ENCODE data around the gene PIP4P1. TPM values are rescaled to one million over a fixed set of nuclear protein-coding genes. Genes with fewer than 3 reads are reported as not detected.

Gene PIP4P1
- total RNA-seq, 1 donor from 2014 or later = 44.3 TPM

DNA sequence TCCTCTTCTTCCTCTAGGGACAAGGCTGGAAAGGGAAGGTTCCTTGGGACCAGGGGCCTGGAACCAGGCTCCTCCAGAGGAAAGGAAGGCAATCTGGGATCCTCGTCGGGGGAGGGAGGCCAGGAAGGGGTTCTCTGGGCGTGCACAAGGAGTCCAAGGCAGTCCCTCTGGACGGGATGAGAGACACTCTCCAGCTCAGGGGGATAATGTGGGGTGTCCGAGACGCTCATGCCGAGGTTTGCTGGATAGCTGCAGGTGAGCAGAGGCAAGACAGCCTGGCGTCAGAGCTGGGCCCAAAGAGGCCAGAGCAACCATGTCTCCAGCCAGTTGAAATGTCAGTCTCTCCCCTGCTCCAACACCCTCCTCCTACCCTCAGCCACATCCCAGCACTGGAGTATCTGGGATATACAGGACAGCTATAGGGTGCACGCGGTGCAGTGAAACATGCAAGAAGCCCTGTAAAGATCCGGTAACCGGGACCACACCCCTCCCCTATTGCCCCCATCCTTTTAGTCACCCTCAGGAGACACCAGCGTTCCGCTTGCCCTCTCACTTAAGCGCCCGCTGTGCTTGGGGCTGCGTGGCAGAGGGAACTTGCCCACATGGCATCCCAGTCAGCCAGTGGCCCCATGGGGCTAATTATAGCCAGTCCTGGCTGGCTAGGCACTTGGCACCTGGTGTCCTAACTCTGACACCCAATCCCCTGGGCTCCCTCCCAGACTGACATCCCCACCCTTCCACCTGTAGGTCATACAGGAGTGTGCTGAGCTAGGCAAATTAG lies 25.5 kb downstream of the PIP4P1 start, which contains the start of gene KLHL33:
TSS of gene KLHL33 (minus strand) at position 585 of the 781 bp plus-strand sequence. CDS start at position 230, 355 bp downstream.
- DNase-seq (ENCODE audit: low spot score) = no peak

DNA sequence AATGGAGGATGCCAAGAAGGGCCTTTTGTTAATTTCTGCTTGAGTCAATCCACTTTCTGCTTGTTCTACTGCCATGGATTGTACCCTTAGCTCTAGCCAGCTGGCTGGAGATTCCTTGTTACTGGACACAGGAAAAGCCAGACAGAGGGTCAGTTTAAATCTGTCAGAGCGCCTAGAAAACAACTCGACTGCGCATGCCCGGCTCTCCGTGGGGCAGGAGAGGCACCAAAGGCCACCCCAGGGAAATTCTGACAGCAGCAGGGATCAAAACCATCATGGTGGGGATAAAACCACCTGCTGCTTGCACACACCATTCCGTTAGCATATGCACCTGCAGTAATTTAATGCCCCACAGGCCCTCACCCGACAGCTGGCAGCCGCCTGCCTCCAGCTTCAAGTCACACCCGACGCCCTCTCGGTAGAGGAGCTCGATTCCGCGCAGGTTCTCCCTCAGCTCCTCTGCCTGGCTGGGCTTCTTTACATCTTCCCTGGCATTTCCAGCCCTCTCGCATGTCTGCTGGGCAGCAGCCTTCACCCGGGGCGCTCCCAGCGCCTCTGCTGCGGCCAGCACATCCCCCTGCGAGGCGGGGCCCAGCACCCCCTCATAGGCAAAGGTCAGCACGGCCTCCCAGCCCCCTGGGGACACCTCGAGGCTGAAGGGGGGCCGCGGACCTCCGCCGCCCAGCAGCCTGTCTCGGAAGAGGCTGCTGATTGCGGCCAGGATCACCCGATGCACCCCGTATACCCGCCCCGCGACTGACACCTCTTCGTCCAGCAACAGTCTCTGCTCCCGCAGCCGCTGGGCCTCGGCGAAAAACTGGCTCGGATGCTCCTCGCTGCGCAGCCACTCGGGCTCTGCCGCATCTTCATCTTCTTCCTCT lies 26.3 kb downstream of the PIP4P1 start:
- DNase-seq (ENCODE audit: low spot score) = peak; percentile 43

DNA sequence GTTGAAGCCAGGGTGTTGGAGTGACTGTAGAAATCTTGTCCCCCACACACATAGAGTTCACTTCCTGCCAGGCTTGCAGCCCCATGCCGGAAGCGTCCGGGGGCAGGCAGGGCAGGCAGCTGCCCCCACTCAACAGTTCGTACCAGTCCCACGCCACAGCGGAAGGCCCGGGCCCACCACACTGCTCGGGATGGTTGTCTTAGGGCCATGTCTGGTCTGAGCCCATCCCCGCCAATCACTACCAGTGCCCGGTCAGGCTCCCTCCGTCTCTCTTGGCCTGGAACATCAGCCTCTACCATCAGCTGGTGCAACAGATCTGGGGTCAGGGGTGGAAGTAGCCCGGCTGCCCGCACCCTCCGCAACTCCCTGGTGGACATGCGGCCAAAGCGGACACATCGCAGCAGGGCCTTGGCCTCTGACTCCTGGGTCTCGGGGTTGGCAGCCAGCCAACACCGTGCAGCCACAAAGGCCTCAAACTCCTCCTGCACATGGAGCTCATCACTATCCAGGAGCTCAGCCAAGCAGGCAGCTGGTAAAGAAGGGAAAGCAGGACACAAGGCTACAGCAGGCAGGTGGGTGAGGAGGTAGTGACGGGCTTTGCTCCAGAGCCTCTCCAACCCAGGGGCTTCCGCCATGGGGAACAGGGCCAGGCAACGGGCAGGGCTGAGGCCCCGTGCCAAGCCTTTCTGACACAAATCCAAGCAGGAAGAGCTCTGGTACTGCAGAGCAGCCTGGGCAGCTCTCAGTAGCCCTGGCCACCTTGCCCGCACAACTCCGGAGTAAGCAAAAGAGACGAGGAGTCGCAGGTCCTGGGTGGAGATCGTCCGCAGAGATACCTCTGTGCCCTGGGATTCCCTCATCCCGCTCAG lies 31.2 kb downstream of the PIP4P1 start:
- DNase-seq (ENCODE audit: low spot score) = peak; percentile 62

DNA sequence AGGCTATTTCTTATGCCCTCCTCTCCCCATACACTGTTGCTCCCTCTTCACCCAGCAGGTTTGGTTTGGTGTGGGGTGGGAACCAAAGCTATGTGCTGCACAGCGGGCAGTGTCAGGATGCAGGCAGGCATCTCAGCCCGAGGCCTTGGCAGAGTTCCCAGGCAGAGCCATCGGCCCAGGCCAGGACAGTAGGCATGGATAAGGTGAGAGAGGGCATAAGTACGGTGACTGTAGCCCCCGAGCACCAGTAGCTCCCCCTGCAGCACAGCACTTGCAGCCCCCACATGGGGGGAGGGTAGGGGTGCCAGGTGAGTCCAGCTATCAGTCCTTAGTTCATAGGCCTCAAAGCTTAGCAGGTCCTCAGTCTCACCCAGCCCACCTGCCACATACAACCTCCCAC lies 32.4 kb downstream of the PIP4P1 start:
- DNase-seq (ENCODE audit: low spot score) = no peak

DNA sequence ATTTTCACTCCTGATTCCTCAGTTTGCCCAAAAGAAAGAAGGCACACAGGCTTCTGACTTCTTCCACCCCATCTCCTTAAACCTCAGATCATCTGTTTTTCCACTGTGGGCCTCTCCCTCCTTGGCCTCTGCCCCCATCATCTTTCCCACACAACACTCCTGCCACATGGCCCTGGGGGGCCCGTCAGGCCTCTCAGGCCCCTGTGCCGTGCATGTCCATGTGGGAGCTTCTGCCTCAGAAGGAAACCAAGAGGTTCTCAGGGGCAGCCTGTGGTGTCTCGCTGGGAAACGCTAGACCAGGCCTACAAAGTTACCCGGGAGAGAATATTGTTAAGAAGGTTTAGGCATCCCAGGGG lies 33.2 kb downstream of the PIP4P1 start:
- no peak for DNase-seq (ENCODE audit: low spot score)

DNA sequence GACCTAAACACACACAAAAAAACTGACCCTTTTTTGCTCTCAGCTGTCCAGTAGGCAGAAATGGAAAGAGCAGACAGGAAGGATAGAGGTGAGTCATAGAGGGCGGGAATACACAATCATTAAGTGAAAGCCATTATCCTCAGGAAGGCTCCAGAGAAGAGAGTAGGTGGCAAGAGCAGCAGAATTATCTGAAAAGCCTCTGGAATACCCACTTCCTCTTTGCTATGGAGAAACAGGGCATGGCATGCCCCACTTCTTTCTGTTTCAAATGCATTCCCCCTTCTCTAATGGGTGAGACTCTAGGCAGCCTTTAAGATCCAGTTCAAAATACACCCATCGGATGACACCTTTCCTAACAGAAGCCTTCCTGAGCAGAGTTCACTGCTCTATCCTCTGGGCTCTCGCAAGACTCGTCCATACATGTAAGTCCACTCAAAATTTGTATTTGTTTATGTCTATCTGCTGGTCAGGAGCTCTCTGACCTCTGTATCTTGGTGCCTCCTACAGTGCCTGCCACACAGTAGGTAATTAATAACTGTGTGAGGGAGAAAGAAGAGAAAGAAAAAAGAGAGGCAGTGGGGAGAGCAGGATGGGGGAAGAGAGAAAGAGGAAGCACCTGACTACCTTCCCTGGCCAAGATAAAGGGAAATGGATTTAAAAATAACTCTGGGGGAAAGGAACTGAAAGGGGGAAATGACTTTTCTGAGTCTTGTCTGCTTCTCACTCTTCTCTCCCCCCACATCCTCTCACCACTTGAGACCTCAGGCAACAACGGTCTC lies 33.8 kb downstream of the PIP4P1 start:
- DNase-seq (ENCODE audit: low spot score) = no peak

DNA sequence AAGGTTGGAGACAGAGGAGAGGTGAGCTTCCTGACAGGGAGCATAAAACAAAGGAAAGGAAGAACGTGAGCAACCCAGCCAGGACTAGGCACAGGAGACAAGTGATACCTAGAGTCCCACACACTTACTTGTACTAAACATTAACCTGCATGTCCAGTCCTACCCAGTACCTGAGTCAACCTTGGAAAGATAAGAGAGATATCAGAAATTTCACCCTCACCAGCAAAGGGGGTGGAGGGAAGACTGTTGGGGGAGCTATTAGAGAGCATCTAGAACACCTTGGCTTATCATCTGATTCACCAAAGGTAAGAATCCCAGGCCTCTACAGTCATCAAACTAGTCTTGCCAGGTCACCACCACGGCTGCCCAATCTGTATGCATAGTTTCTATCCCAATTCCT lies 36.4 kb downstream of the PIP4P1 start:
- no peak for DNase-seq (ENCODE audit: low spot score)

DNA sequence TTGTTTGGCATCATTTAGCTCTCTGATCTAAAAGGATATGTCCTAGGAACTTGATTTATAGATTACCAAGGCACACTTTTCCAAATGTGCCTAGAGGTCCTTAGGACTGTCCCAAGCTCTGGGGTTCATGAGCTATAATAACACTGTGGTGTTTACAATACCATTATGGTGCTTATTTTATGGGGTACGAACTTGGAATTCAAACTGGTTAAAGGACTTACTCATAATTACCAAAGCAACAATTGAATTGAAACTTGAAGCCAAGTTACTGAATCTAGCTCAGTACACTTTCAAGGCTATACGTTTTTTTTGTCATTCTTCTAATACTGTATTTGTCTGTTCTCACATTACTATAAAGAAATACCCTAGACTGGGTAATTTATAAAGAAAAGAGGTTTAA lies 38.3 kb downstream of the PIP4P1 start:
- no peak for DNase-seq (ENCODE audit: low spot score)

DNA sequence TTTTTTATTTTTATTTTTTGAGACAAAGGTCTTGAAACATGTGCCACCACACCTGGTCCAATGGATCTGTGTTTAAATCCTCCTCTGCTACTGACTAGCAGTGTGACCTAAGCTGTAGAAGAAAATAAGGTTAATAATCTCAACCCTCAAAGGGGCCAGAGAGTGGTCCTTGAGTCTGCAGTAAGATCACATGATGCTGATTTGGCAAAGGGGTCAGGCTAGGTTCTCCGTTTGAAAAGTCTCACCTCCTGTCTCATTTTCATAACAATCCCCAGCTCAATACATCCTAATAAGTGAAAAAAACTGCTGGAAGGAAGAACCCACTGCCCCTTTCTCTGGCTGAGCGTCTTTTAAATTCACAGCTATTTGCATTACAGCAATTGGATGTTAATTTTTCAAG lies 40.0 kb downstream of the PIP4P1 start:
- no peak for DNase-seq (ENCODE audit: low spot score)

DNA sequence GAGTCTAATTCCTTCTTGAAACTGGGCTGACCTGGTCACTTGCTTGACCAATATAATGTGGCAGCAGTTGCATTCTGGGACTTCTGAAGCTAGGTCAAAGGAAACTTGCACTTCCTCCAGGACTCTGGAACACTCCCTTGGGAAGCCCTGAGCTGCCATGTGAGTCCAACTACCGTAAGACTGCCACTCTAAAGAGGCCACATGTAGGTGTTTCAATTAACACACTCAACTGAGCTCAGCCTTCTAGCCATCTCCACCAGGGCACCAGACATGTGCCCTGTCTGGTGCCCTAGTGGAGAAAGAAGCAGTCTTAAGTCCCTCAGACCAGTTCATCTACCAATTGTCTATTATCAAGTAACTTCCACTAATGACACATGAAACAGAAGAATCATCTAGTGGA lies 41.8 kb downstream of the PIP4P1 start:
- DNase-seq (ENCODE audit: low spot score) = no peak

DNA sequence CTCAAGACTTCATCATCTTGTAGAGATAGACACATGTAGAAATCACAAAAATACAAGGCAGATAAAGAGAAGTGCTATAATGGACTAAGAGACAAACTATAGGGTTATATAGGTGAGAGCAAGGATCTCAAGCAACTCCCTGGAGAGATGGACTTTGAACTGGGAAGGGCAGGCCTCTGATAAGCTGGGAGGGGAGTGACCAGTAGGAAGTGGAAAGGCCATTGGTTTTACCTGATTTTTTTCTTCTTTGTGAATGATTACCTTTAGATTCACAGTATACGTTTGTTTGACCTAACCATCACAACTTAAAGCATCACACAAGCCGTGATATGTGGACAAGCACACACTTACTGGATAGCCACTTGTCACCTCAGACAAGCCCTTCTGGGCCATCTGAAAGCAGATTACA lies 42.7 kb downstream of the PIP4P1 start:
- DNase-seq (ENCODE audit: low spot score) = peak; percentile 74

DNA sequence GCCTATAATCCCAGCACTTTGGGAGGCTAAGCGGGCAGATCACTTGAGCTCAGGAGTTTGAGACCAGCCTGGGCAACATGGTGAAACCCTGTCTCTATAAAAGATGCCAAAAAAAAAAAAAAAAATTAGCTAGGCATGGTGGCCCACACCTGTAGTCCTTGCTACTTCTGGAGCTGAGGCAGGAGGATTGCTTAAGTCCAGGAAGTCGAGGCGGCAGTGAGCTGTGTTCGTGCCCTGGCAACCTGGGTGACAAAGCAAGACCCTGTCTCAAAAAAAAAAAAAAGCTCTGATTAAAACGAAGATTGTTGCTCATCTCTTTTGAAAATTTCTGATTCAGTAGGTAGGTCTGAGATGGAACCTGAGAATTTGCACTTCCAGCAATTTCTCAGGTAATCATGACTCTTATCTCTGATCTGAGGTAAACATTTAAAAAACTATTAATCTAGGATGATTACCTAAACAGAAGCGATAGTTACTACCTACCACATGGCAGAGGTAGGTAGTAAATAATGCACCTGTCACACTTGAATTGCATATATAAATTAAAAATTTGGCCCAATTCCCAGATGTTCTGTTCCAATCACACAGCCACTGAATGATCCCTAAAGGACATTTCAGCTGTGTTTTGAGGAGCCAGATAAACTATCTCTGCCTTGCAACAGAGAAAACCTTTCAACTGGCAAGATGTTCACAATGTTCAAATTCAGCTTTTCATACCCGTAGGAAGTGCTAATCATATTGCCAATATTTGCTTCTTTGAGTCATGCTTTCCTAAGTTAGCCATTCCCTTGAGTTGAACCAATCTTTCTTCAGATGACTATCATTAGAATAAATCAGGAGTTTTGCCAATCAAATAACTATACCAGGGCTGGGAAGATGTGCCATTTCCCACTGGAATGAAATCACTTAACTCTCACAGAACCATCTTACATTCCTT lies 43.7 kb downstream of the PIP4P1 start:
- no peak for DNase-seq (ENCODE audit: low spot score)

DNA sequence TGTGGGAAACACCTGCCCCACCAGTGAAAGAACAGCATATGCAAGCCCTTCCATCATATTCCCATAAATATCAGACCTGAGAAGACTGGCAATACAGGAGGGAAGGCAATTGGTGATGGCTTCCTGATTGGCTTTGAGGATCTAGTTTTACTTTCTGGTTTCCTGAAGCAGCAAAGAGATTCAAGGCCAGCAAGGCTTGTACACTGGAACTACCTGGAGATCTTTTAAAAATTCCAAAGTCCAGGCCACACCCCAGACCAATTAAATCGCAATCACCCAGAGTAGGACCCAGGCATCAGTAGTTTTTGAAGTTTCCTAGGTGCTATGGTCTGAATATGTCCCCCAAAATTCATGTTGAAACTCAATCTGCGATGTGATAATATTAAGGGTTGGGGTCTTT lies 45.0 kb downstream of the PIP4P1 start:
- no peak for DNase-seq (ENCODE audit: low spot score)

DNA sequence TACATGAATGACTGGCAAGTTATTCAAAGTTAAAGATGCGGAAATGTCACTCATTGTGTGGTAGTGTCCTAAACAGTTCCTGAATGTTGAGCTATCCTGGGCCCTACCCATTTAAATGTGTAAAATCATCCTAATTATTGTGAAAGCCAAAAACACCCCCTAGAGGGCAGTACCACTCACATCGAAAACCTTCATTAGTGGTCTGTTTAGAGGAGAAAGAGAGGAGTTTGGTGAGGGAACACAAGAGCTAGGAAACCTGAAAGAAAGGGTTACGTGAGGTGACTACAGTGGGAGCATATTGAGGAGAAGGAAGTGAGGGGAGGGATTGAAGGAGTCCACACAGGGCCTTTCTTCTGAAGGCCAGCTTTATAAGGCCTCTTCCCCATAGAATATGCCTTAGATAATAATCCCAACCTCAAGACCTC lies 45.4 kb downstream of the PIP4P1 start:
- DNase-seq (ENCODE audit: low spot score) = peak; percentile 37

DNA sequence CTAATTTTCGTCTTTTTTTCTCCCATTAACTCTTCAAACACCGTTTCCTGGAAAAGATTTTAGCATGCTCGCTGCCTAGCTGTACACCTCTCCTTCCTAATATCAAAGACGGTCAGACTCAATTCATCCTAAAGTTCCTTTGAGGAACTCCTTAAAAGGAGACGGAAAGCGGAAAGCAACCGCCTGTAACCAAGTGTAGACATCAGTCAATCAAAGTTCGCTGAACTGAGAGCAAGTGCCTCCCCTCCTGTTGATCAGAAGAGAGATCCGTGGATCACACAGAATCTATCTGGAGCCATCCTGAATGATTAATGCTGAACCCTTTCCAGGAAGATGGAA lies 47.5 kb downstream of the PIP4P1 start:
- no peak for DNase-seq (ENCODE audit: low spot score)

DNA sequence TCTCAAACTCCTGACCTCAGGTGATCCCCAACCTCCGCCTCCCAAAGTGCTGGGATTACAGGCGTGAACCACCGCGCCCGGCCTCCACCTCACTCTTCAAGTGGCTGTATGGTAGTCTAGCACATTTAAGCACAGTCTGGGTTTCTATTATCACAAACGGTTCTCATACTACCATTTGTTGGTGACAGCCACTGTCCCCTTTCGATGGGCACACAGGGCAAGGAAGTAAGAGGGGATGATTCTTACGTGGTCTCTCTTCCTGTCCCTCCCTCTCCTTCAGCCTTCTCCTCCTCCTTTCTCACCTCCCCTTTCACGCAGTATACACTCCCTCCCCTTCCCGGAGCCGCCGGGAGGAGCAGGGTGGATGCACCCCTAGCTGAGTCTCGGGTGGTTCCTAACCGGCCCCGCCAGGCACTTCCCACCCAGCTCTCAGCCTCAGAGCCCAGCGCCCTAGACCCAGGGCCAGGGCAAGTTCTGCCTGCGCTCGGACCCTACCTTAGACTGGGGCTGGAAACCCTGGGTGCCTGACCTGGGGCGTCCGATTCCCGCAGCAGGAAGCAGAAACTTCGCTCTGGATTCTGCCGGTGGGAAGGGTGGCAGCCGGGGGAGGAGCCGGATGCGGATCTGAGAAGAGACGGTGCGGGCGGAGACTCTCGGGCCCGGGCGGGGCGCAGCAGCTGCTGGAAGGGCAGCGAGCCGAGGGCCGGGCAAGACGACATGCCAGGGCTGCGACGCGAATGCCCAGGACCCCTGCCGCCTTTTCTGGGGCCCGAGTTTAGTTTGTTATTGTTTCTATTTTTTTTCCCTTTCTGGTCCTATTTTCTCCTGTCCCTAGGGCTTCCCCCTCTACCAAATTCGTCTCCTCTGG lies 48.1 kb downstream of the PIP4P1 start, which contains the start of gene TEP1:
TSS of gene TEP1 (minus strand) at position 626 of the 868 bp plus-strand sequence. CDS start 5,062 bp downstream, outside the sequence.
- peak; percentile 89 for DNase-seq (ENCODE audit: low spot score)

DNA sequence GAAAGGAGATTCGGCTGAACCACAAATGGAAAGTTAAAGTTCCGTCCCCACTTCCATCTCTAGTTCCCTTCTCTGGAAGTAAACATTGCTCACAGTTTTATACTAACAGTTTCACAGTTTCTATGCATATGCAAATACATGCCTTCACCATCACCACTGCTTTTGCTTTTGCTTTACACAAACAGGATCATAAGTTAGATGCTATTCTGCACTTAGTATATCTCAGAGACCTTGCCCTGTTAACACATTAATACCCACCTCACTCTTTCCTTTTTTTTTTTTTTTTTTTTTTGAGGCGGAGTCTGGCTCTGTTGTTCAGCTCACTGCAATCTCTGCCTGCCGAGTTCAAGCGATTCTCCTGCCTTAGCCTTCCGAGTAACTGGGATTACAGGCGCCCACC lies 48.8 kb downstream of the PIP4P1 start:
- DNase-seq (ENCODE audit: low spot score) = no peak

DNA sequence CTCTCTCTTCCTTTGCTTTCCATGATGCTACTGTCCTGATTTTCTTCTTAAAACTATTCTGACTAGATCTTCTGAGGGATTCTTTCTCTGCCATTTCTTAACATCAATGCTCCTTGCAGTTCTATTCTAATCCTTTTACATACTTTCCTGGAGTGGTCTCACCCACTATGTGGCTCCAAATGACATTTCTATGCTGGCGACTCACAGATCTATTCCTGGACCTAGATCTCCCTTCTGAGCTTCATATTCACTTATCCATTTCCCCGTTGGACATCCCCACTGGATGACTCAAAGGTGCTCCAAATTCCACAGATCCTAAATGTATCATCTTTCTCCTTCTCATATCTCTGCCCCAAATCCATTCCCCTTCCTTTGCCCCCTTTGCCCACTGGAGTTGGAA lies 52.0 kb downstream of the PIP4P1 start:
- no peak for DNase-seq (ENCODE audit: low spot score)
